ENCODE measurements around the gene BPIFB2.
A peak's percentile ranks its signal among the peaks of the same experiment; 100 is the strongest.
"Not testable (repeated sequence)": the region's sequence is repeated elsewhere in the genome, so short reads cannot be mapped to it uniquely, and the experiment has no call there.

Gene BPIFB2

DNA sequence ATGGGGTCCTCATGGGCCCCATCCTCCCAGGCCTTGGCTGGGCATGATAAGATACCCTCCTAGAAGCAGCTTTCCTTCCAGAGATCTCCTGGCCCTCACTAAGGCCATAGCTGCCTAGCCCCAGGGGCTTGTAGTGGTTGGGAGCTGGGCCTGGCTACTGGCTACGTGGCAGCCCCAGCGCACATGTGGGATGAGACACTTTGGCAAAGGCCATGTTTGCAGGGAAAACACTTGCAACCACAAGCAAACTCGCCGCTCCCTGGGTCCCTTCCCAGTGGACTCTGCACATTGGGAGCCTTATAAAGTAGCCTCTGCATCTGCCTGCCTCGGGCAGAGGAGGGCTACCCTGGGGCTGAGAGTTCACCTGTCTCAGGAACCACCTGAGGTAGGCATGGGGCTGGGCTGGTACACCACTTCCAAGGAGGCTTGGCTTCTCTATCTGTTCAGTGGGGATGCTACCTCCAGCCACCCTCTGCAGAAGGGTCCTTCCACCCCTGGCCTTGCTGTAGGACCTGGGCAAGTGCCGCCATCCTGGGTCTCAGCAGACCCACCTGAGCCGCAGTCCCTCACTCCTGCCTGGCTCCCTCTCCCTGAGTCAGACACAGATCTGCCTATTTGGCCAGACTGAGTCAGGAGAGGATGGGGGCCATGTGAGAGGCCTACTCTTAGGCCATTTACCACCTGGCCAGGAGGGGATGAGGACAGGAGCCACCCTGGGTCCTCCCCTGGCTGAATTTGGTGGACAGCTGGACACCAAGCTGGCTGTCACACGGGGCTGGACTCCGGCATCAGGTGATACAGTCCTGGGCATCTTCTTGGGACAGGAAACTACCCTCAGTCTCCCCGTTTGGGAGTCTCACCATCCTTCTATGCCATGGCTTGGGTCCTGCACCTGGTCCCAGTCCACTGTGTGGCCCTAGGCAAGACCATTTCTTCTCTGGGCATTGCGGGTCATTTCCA is at the start of gene BPIFB2:
TSS of gene BPIFB2 (plus strand) at position 329 of the 960 bp plus-strand sequence. CDS start 871 bp downstream, outside the sequence.
- H3K9me3 Mint-ChIP-seq, result peaks cover 6% of the 10 kb centered on the region
- H3K27ac Mint-ChIP-seq, result no peak within 1 kb of the TSS
- H3K27me3 Mint-ChIP-seq, result no peaks in the 10 kb centered on the region
- no peaks in the 10 kb centered on the region for H3K36me3 Mint-ChIP-seq
- H3K4me3 Mint-ChIP-seq, result no peak within 1 kb of the TSS
- H3K4me1 Mint-ChIP-seq, result peaks cover 23% of the 10 kb centered on the region

DNA sequence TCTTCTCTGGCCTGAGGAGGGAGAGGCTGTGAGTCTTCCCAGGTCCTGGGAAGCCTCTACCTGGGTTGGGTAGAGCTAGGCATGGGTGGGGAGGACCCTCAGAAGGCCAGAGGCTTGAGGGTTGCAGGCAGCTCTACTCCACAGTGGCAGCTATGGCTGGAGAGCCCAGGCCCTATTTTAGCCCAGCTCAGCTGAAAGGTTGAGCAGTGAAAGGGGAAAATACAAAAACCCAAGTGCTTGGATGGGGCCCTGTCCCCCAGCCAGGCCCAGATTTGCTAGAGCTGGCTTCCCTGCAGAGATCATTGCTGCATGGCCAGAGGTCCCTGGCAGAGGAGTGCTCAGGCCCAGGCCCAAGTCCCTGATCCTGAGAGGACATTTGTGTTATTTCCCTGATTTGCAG is 48.9 kb upstream of the BPIFB2 start:
- H3K36me3 Mint-ChIP-seq, result peaks cover 19% of the 10 kb centered on the region
- H3K4me1 Mint-ChIP-seq, result peaks cover 31% of the 10 kb centered on the region
- no peak overlapping the region for H3K4me3 Mint-ChIP-seq
- H3K27me3 Mint-ChIP-seq, result no peaks in the 10 kb centered on the region
- no peak overlapping the region for H3K27ac Mint-ChIP-seq
- peaks cover 14% of the 10 kb centered on the region for H3K9me3 Mint-ChIP-seq

GRCh38 chr20:32959351-32960221 is 47.9 kb upstream of the BPIFB2 start:
- Mint-ChIP-seq H3K9me3 (peaks cover 14% of the 10 kb centered on the region), H3K36me3 (peaks cover 18% of the 10 kb centered on the region), H3K27me3 (no peaks in the 10 kb centered on the region), H3K4me1 (peaks cover 39% of the 10 kb centered on the region), H3K4me3 (no peak overlapping the region), H3K27ac (no peak overlapping the region)

DNA sequence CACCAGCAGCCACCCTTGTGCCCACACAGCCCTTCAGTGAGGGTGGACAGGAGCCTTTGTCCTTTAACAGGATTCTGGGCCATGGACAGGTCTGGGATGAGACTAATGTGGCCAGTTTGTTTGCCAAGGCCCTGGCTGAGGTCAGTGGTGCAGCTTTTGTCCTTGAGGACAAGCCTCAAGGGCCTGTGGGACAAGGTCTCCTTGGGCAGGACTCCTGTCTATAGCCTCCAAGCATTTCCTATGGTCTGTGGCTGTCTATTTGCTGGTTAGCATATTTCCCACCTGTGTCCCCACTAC is 47.3 kb upstream of the BPIFB2 start:
- peaks cover 14% of the 10 kb centered on the region for H3K9me3 Mint-ChIP-seq
- no peak overlapping the region for H3K4me3 Mint-ChIP-seq
- peaks cover 44% of the 10 kb centered on the region for H3K4me1 Mint-ChIP-seq

GRCh38 chr20:32960849-32961731 is 46.4 kb upstream of the BPIFB2 start:
- Mint-ChIP-seq H3K27ac (no peak overlapping the region), H3K4me1 (peaks cover 54% of the 10 kb centered on the region), H3K9me3 (peaks cover 14% of the 10 kb centered on the region), H3K27me3 (no peaks in the 10 kb centered on the region), H3K36me3 (peaks cover 15% of the 10 kb centered on the region), H3K4me3 (no peak overlapping the region)

More for the DNA sequence above, 47.3 kb upstream of the BPIFB2 start:
- Mint-ChIP-seq H3K27ac (no peak overlapping the region), H3K27me3 (no peaks in the 10 kb centered on the region), H3K36me3 (peaks cover 18% of the 10 kb centered on the region)

DNA sequence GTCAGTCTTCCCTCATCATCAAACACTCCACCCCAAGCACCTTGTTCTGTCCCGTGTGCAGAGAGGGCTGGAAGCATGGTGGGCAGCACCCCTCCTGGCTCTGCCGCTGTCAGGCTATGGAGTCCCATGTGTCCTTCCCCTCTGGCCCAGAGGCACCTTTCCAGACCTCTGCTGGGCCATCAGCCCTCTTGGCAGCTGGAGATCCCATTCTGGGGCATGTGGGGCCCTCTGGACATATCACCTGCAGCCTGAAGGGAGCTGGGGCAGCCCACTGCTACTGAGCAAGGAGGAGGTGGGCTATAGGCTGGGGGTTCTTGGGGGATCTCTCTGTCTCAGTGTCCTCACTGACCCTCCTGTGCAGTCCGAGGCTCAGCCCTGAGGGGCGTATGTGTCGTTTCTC is 45.5 kb upstream of the BPIFB2 start:
- peaks cover 8% of the 10 kb centered on the region for H3K9me3 Mint-ChIP-seq
- no peaks in the 10 kb centered on the region for H3K27me3 Mint-ChIP-seq
- H3K27ac Mint-ChIP-seq, result peak overlapping the region; percentile 78
- H3K4me3 Mint-ChIP-seq, result no peak overlapping the region
- peaks cover 11% of the 10 kb centered on the region for H3K36me3 Mint-ChIP-seq
- H3K4me1 Mint-ChIP-seq, result peaks cover 63% of the 10 kb centered on the region

GRCh38 chr20:32962646-32963045 is 44.9 kb upstream of the BPIFB2 start:
- not testable (repeated sequence) for H3K36me3 Mint-ChIP-seq, H3K27ac Mint-ChIP-seq

DNA sequence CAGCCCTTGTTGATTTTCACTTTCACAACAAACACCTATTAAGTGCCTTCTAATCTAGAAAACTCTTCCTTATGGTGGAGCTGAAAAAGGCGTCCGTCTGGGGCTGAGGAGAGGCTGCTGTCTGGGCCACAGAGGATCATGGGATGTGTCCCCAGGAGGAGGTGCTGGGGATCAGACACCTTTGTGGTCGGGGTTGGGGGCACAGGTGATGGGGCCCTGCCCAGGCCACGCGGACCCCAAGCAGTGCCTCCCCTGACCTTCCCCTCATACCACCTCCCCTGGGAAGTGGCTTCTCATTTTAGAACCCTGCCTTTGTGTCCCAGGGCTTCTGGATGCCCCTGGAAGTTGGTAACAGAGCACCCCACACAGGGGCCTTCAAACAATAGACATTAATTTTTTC is 44.3 kb upstream of the BPIFB2 start:
- peaks cover 2% of the 10 kb centered on the region for H3K9me3 Mint-ChIP-seq
- no peaks in the 10 kb centered on the region for H3K27me3 Mint-ChIP-seq
- peaks cover 74% of the 10 kb centered on the region for H3K4me1 Mint-ChIP-seq
- H3K27ac Mint-ChIP-seq, result no peak overlapping the region
- H3K36me3 Mint-ChIP-seq, result peaks cover 4% of the 10 kb centered on the region
- no peak overlapping the region for H3K4me3 Mint-ChIP-seq

More at GRCh38 chr20:32962646-32963045, 44.9 kb upstream of the BPIFB2 start:
- H3K4me1 Mint-ChIP-seq, result peaks cover 69% of the 10 kb centered on the region
- not testable (repeated sequence) for H3K4me3 Mint-ChIP-seq, H3K9me3 Mint-ChIP-seq, H3K27me3 Mint-ChIP-seq

DNA sequence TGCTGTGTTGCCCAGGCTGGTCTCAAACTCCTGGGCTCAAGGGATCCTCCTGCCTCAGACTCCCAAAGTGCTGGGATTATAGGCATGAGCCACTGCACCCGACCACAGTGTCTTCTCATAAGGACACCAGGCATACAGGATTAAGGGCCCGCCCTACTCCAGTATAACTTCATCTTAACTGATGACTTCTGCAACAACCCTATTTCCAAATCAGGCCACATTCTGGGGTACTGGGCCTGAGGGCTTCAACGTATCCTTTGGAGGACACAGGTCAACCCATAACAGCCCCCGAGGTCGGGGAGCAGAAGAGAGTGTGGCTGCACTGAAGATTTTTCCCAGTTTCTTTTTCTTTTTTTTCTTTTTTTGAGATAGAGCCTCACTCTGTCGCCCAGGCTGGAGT is 42.9 kb upstream of the BPIFB2 start:
- no peak overlapping the region for H3K27ac Mint-ChIP-seq
- peaks cover 80% of the 10 kb centered on the region for H3K4me1 Mint-ChIP-seq
- no peaks in the 10 kb centered on the region for H3K9me3 Mint-ChIP-seq

GRCh38 chr20:32965115-32965514 is 42.4 kb upstream of the BPIFB2 start:
- Mint-ChIP-seq H3K4me1 (peaks cover 86% of the 10 kb centered on the region), H3K9me3 (no peaks in the 10 kb centered on the region)

More for the DNA sequence above, 42.9 kb upstream of the BPIFB2 start:
- H3K4me3 Mint-ChIP-seq, result no peak overlapping the region
- no peaks in the 10 kb centered on the region for H3K27me3 Mint-ChIP-seq
- peaks cover 1% of the 10 kb centered on the region for H3K36me3 Mint-ChIP-seq

GRCh38 chr20:32965581-32966373 is 41.7 kb upstream of the BPIFB2 start:
- peak overlapping the region; percentile 41 for H3K27ac Mint-ChIP-seq
- H3K9me3 Mint-ChIP-seq, result no peaks in the 10 kb centered on the region
- H3K27me3 Mint-ChIP-seq, result no peaks in the 10 kb centered on the region
- peaks cover 92% of the 10 kb centered on the region for H3K4me1 Mint-ChIP-seq
- H3K4me3 Mint-ChIP-seq, result no peak overlapping the region
- H3K36me3 Mint-ChIP-seq, result peaks cover 1% of the 10 kb centered on the region

More at GRCh38 chr20:32965115-32965514, 42.4 kb upstream of the BPIFB2 start:
- Mint-ChIP-seq H3K4me3 (no peak overlapping the region), H3K27me3 (no peaks in the 10 kb centered on the region), H3K27ac (no peak overlapping the region), H3K36me3 (peaks cover 1% of the 10 kb centered on the region)

DNA sequence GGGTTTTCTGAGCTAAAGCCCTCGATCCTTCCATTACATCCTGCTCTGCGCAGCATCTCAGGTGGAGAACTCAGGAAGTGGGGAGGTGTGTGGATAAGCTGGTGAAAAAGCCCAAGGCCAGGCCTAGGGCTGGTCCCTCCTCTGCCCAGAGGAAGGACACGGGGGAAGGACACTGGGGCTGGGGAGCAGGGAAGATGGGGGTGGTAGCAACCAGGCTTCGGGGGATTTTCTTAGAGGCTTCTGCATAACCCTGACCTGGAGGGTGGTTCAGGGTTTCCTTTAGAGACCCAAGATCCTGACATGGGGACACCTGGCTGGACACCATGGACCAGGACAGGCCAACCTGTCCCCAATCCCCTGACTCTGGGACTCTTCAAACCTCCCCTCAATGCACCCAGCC is 41.1 kb upstream of the BPIFB2 start:
- peaks cover 1% of the 10 kb centered on the region for H3K36me3 Mint-ChIP-seq
- peak overlapping the region; percentile 79 for H3K27ac Mint-ChIP-seq
- H3K27me3 Mint-ChIP-seq, result no peaks in the 10 kb centered on the region
- no peak overlapping the region for H3K4me3 Mint-ChIP-seq
- H3K9me3 Mint-ChIP-seq, result no peaks in the 10 kb centered on the region
- H3K4me1 Mint-ChIP-seq, result peaks cover 90% of the 10 kb centered on the region

DNA sequence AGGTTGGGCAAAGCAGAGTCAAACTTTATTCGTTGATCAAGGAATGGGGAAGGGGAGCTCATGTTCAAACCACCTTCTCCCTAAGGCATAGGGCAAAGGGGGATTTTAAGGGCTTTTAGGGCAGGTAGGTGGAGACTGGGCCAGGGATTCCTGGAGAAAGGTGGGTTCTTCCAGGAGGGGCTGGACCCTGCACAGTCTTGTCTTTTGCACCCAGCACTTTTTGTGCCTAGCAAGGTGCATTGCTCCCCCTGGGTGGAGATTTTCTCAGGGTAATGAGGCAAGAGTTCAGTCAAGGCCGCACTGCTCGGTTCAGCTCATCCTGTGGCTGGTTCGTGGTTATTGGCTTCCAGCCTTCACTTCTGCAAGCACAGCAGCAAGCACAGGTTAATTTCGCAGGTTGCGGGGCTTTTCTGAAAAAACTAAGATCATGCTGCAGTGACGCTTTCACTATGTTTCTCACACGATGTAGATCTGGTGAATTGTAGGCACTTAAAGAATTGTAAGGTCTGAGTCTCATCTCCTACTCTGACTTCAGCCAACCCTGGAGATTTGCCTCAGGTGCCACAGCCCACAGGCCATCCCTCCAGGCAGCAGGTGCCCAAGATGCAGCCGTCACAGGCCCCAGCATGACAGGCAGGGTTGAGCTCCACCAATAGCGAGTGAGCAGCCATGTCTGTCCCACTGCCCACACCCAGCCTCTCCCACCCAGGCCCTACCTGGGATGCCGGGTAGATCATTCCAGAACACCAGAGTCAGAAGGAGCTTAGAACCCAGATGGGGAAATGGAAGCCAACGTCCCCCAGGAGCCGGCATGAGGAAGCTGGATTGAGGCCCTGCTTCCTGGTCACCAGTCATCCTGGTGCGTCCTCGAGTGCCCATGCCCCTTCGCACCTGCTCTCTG is 40.4 kb upstream of the BPIFB2 start:
- Mint-ChIP-seq H3K27ac (peak overlapping the region; percentile 79), H3K9me3 (no peaks in the 10 kb centered on the region), H3K36me3 (peaks cover 1% of the 10 kb centered on the region), H3K4me3 (peak overlapping the region; percentile 48), H3K4me1 (peaks cover 83% of the 10 kb centered on the region), H3K27me3 (no peaks in the 10 kb centered on the region)
